ENCODE data around the gene SOST. TPM values are rescaled to one million over a fixed set of nuclear protein-coding genes. Genes with fewer than 3 reads are reported as not detected.

Gene SOST
- polyA plus RNA-seq (2013), result 0.01 TPM

GRCh38 chr17:43758497-43759174, at the start of gene SOST:
Gene SOST, minus strand, starts transcription at chr17:43758791. Its CDS starts 50 bp downstream, at chr17:43758741.
- no peak for DNase-seq
- ChIA-PET POLR2A (no interaction called here), CTCF (interaction anchor here (0.9 to 20.0 kb wide), 11 partner anchors 8 to 316 kb away, joined by 3 to 555 read pairs (median 7); no protein-coding TSS in a partner anchor)
- Histone ChIP-seq H3K27me3 (replicated peaks in 2 of 5; ENCODE audit: control insufficient read depth in 4 of 5, insufficient read depth in 5 of 5, low read length in 4 of 5) (peaks cover 0 to 50% (median 28%) of the 10 kb centered on the region in 5 experiments), H3K27ac (ENCODE audit: insufficient read depth in 1 of 2, low read depth in 1 of 2, low read length in 2 of 2, poor library complexity in 1 of 2, severe bottlenecking in 2 of 2) (no peak within 1 kb of the TSS), H3K4me1 (ENCODE audit: control extremely low read depth in 1 of 4, control insufficient read depth in 4 of 4, insufficient read depth in 4 of 4, low read length in 3 of 4) (peaks cover 0 to 11% (median 9%) of the 10 kb centered on the region in 4 experiments), H3K4me3 (ENCODE audit: control insufficient read depth in 1 of 7, extremely low read depth in 1 of 7, insufficient read depth in 4 of 7, low read depth in 2 of 7, low read length in 6 of 7) (no peak within 1 kb of the TSS), H3K36me3 (ENCODE audit: control insufficient read depth in 4 of 4, insufficient read depth in 4 of 4, low read length in 3 of 4) (no peaks in the 10 kb centered on the region), H3K9me3 (ENCODE audit: control extremely low read depth in 1 of 5, control insufficient read depth in 4 of 5, insufficient read depth in 2 of 5, low read depth in 1 of 5, low read length in 4 of 5) (no peaks in the 10 kb centered on the region)
- WGBS (ENCODE audit: insufficient coverage), result 97% methylated on average over 22 of the region's 24 CpGs

GRCh38 chr17:43808076-43808475, 49.5 kb upstream of the SOST start:
- 100% methylated on average over 3 of the region's 4 CpGs for WGBS (ENCODE audit: insufficient coverage)

GRCh38 chr17:43805117-43805516, 46.5 kb upstream of the SOST start:
- no peak for DNase-seq
- H3K9me3 ChIP-seq (ENCODE audit: control extremely low read depth in 1 of 5, control insufficient read depth in 4 of 5, insufficient read depth in 2 of 5, low read depth in 1 of 5, low read length in 4 of 5), result no peaks in the 10 kb centered on the region
- peaks cover 0 to 5% (median 0%) of the 10 kb centered on the region in 4 experiments for H3K4me1 ChIP-seq (ENCODE audit: control extremely low read depth in 1 of 4, control insufficient read depth in 4 of 4, insufficient read depth in 4 of 4, low read length in 3 of 4)
- H3K27me3 ChIP-seq (replicated peaks in 2 of 5; ENCODE audit: control insufficient read depth in 4 of 5, insufficient read depth in 5 of 5, low read length in 4 of 5), result no peaks in the 10 kb centered on the region
- CTCF ChIA-PET, result no interaction called here
- no peak overlapping the region for H3K4me3 ChIP-seq (ENCODE audit: control insufficient read depth in 1 of 7, extremely low read depth in 1 of 7, insufficient read depth in 4 of 7, low read depth in 2 of 7, low read length in 6 of 7)
- no peak overlapping the region for H3K27ac ChIP-seq (ENCODE audit: insufficient read depth in 1 of 2, low read depth in 1 of 2, low read length in 2 of 2, poor library complexity in 1 of 2, severe bottlenecking in 2 of 2)
- peaks cover 0 to 12% (median 0%) of the 10 kb centered on the region in 4 experiments for H3K36me3 ChIP-seq (ENCODE audit: control insufficient read depth in 4 of 4, insufficient read depth in 4 of 4, low read length in 3 of 4)
- POLR2A ChIA-PET, result no interaction called here

More at GRCh38 chr17:43808076-43808475, 49.5 kb upstream of the SOST start:
- CTCF ChIA-PET, result interaction anchor here (1.6 kb wide), 1 partner anchor 38 kb away, joined by 4 read pairs; the partner anchor contains the start of gene CD300LG
- no peak for DNase-seq
- H3K36me3 ChIP-seq (ENCODE audit: control insufficient read depth in 4 of 4, insufficient read depth in 4 of 4, low read length in 3 of 4), result peaks cover 0 to 21% (median under 1%) of the 10 kb centered on the region in 4 experiments
- H3K4me1 ChIP-seq (ENCODE audit: control extremely low read depth in 1 of 4, control insufficient read depth in 4 of 4, insufficient read depth in 4 of 4, low read length in 3 of 4), result no peaks in the 10 kb centered on the region
- H3K9me3 ChIP-seq (ENCODE audit: control extremely low read depth in 1 of 5, control insufficient read depth in 4 of 5, insufficient read depth in 2 of 5, low read depth in 1 of 5, low read length in 4 of 5), result no peaks in the 10 kb centered on the region
- H3K27ac ChIP-seq (ENCODE audit: insufficient read depth in 1 of 2, low read depth in 1 of 2, low read length in 2 of 2, poor library complexity in 1 of 2, severe bottlenecking in 2 of 2), result no peak overlapping the region
- H3K27me3 ChIP-seq (replicated peaks in 2 of 5; ENCODE audit: control insufficient read depth in 4 of 5, insufficient read depth in 5 of 5, low read length in 4 of 5), result no peaks in the 10 kb centered on the region
- H3K4me3 ChIP-seq (ENCODE audit: control insufficient read depth in 1 of 7, extremely low read depth in 1 of 7, insufficient read depth in 4 of 7, low read depth in 2 of 7, low read length in 6 of 7), result no peak overlapping the region
- POLR2A ChIA-PET, result no interaction called here

- CTCF ChIA-PET, result interaction anchor here (0.6 kb wide), 1 partner anchor 357 kb away, joined by 6 read pairs; no protein-coding TSS in a partner anchor
- H3K4me3 ChIP-seq (ENCODE audit: control insufficient read depth in 1 of 7, extremely low read depth in 1 of 7, insufficient read depth in 4 of 7, low read depth in 2 of 7, low read length in 6 of 7), result no peak overlapping the region
- H3K36me3 ChIP-seq (ENCODE audit: control insufficient read depth in 4 of 4, insufficient read depth in 4 of 4, low read length in 3 of 4), result peaks cover 0 to 6% (median 0%) of the 10 kb centered on the region in 4 experiments
- no peaks in the 10 kb centered on the region for H3K27me3 ChIP-seq (replicated peaks in 2 of 5; ENCODE audit: control insufficient read depth in 4 of 5, insufficient read depth in 5 of 5, low read length in 4 of 5)
- H3K27ac ChIP-seq (ENCODE audit: insufficient read depth in 1 of 2, low read depth in 1 of 2, low read length in 2 of 2, poor library complexity in 1 of 2, severe bottlenecking in 2 of 2), result no peak overlapping the region
- H3K4me1 ChIP-seq (ENCODE audit: control extremely low read depth in 1 of 4, control insufficient read depth in 4 of 4, insufficient read depth in 4 of 4, low read length in 3 of 4), result peaks cover 0 to 5% (median 0%) of the 10 kb centered on the region in 4 experiments
- DNase-seq, result no peak
- POLR2A ChIA-PET, result no interaction called here
- WGBS (ENCODE audit: insufficient coverage), result 84% methylated on average over 3 of the region's 4 CpGs
- H3K9me3 ChIP-seq (ENCODE audit: control extremely low read depth in 1 of 5, control insufficient read depth in 4 of 5, insufficient read depth in 2 of 5, low read depth in 1 of 5, low read length in 4 of 5), result no peaks in the 10 kb centered on the region
Measured at GRCh38 chr17:43803758-43804157, 45.2 kb upstream of the SOST start.

- ChIA-PET CTCF (no interaction called here), POLR2A (no interaction called here)
- no peak overlapping the region for H3K4me3 ChIP-seq (ENCODE audit: control insufficient read depth in 1 of 7, extremely low read depth in 1 of 7, insufficient read depth in 4 of 7, low read depth in 2 of 7, low read length in 6 of 7)
- no peak for DNase-seq
- H3K27me3 ChIP-seq (replicated peaks in 2 of 5; ENCODE audit: control insufficient read depth in 4 of 5, insufficient read depth in 5 of 5, low read length in 4 of 5), result no peaks in the 10 kb centered on the region
- peaks cover 0 to 5% (median 0%) of the 10 kb centered on the region in 4 experiments for H3K4me1 ChIP-seq (ENCODE audit: control extremely low read depth in 1 of 4, control insufficient read depth in 4 of 4, insufficient read depth in 4 of 4, low read length in 3 of 4)
- no peaks in the 10 kb centered on the region for H3K9me3 ChIP-seq (ENCODE audit: control extremely low read depth in 1 of 5, control insufficient read depth in 4 of 5, insufficient read depth in 2 of 5, low read depth in 1 of 5, low read length in 4 of 5)
- no CpG with 5 or more reads among the region's 3 CpGs for WGBS (ENCODE audit: insufficient coverage)
- H3K27ac ChIP-seq (ENCODE audit: insufficient read depth in 1 of 2, low read depth in 1 of 2, low read length in 2 of 2, poor library complexity in 1 of 2, severe bottlenecking in 2 of 2), result no peak overlapping the region
- no peaks in the 10 kb centered on the region for H3K36me3 ChIP-seq (ENCODE audit: control insufficient read depth in 4 of 4, insufficient read depth in 4 of 4, low read length in 3 of 4)
Measured at GRCh38 chr17:43801844-43802243, 43.3 kb upstream of the SOST start.

- Histone ChIP-seq H3K27ac (ENCODE audit: insufficient read depth in 1 of 2, low read depth in 1 of 2, low read length in 2 of 2, poor library complexity in 1 of 2, severe bottlenecking in 2 of 2) (no peak overlapping the region), H3K9me3 (ENCODE audit: control extremely low read depth in 1 of 5, control insufficient read depth in 4 of 5, insufficient read depth in 2 of 5, low read depth in 1 of 5, low read length in 4 of 5) (no peaks in the 10 kb centered on the region), H3K27me3 (replicated peaks in 2 of 5; ENCODE audit: control insufficient read depth in 4 of 5, insufficient read depth in 5 of 5, low read length in 4 of 5) (no peaks in the 10 kb centered on the region), H3K4me1 (ENCODE audit: control extremely low read depth in 1 of 4, control insufficient read depth in 4 of 4, insufficient read depth in 4 of 4, low read length in 3 of 4) (peaks cover 0 to 5% (median 0%) of the 10 kb centered on the region in 4 experiments), H3K36me3 (ENCODE audit: control insufficient read depth in 4 of 4, insufficient read depth in 4 of 4, low read length in 3 of 4) (no peaks in the 10 kb centered on the region), H3K4me3 (ENCODE audit: control insufficient read depth in 1 of 7, extremely low read depth in 1 of 7, insufficient read depth in 4 of 7, low read depth in 2 of 7, low read length in 6 of 7) (no peak overlapping the region)
- CTCF ChIA-PET, result interaction anchor here (1.2 kb wide), 1 partner anchor 17 kb away, joined by 4 read pairs; no protein-coding TSS in a partner anchor
- POLR2A ChIA-PET, result no interaction called here
- DNase-seq, result no peak
- 100% methylated on average over 3 of the region's 3 CpGs for WGBS (ENCODE audit: insufficient coverage)
Measured at GRCh38 chr17:43800736-43801135, 42.1 kb upstream of the SOST start.

- ChIA-PET POLR2A (no interaction called here), CTCF (interaction anchor here (0.7 to 1.2 kb wide), 3 partner anchors 47 to 105 kb away, joined by 3 read pairs; no protein-coding TSS in a partner anchor)
- WGBS (ENCODE audit: insufficient coverage), result 100% methylated on average over 1 of the region's 2 CpGs
Measured at GRCh38 chr17:43799047-43799446, 40.5 kb upstream of the SOST start.

More at GRCh38 chr17:43799047-43799446, 40.5 kb upstream of the SOST start:
- Histone ChIP-seq H3K4me1 (ENCODE audit: control extremely low read depth in 1 of 4, control insufficient read depth in 4 of 4, insufficient read depth in 4 of 4, low read length in 3 of 4) (peaks cover 0 to 5% (median 0%) of the 10 kb centered on the region in 4 experiments), H3K4me3 (ENCODE audit: control insufficient read depth in 1 of 7, extremely low read depth in 1 of 7, insufficient read depth in 4 of 7, low read depth in 2 of 7, low read length in 6 of 7) (no peak overlapping the region), H3K27me3 (replicated peaks in 2 of 5; ENCODE audit: control insufficient read depth in 4 of 5, insufficient read depth in 5 of 5, low read length in 4 of 5) (no peaks in the 10 kb centered on the region), H3K9me3 (ENCODE audit: control extremely low read depth in 1 of 5, control insufficient read depth in 4 of 5, insufficient read depth in 2 of 5, low read depth in 1 of 5, low read length in 4 of 5) (no peaks in the 10 kb centered on the region), H3K27ac (ENCODE audit: insufficient read depth in 1 of 2, low read depth in 1 of 2, low read length in 2 of 2, poor library complexity in 1 of 2, severe bottlenecking in 2 of 2) (no peak overlapping the region), H3K36me3 (ENCODE audit: control insufficient read depth in 4 of 4, insufficient read depth in 4 of 4, low read length in 3 of 4) (no peaks in the 10 kb centered on the region)
- DNase-seq, result no peak
